Thyroid gland (tissue), 4 donors: ENCODE measurements around the gene IKZF1. TPM values are rescaled to one million over a fixed set of nuclear protein-coding genes. Genes with fewer than 3 reads are reported as not detected.

Source experiments
- DNase-seq, 2 donors: peaks; one replicate each; pipeline ENCODE4 v3.0.0-alpha.2; 2019
- H3K27ac ChIP-seq, 3 donors: fragments of 200-600 bp; sonication (generic); 1 replicate in 2 of 3; 2 replicates in 1 of 3; pipeline ENCODE4 v1.5.1; 2016 to 2019; ENCODE audit warnings: mild to moderate bottlenecking in 1 of 3, moderate library complexity in 1 of 3
- H3K27me3 ChIP-seq: fragments of 200-600 bp; sonication (generic); one replicate; pipeline ENCODE4 v1.5.1; 2019
- H3K36me3 ChIP-seq, 2 donors: fragments of 200-600 bp; sonication (generic); one replicate each; pipeline ENCODE4 v1.5.1; 2016 to 2019
- H3K4me1 ChIP-seq, 2 donors: fragments of 200-600 bp; sonication (generic); one replicate each; pipeline ENCODE4 v1.5.1; 2017 to 2019
- H3K4me3 ChIP-seq, 3 donors: fragments of 200-600 bp; sonication (generic); replicated peaks in 1 of 3; 1 replicate in 2 of 3; 2 replicates in 1 of 3; pipeline ENCODE4 v1.5.1; 2016; ENCODE audit warnings: mild to moderate bottlenecking in 1 of 3
- H3K9me3 ChIP-seq: fragments of 200-600 bp; sonication (generic); one replicate; pipeline ENCODE4 v1.5.1; 2017
- POLR2A ChIP-seq, 2 donors: fragments of 450-650 bp; IDR thresholded peaks; one replicate each; pipeline ENCODE4 v1.6.1; 2017; ENCODE audit warnings: antibody characterized with exemption in 2 of 2, mild to moderate bottlenecking in 2 of 2, moderate library complexity in 1 of 2
- WGBS, 2 donors: methylation state at CpG; one replicate each; pipeline ENCODE4 v1.1.5; 2017; 5-methylcytosine and 5-hydroxymethylcytosine counted together
- intact Hi-C: fragments of 100-400 bp; cut with DNase I; formaldehyde crosslinking; loops from one replicate; pipeline ENCODE4 v1.15.1; 2023
- total RNA-seq, 4 donors: library from RNA; depleted of rRNA; stranded (reverse); fragments of >200 nt; gene quantifications; one replicate each; pipeline ENCODE4 v1.2.3, GENCODE V29; 2016
- TF ChIP-seq, protein P1 (sequence below), 6 experiments: fragments of 200-600 bp in 3 of 6; fragments of 450-650 bp in 3 of 6; sonication (generic) in 3 of 6; IDR thresholded peaks; one replicate each; pipeline ENCODE4 v1.5.1; 2016 to 2019; ENCODE audit warnings: antibody characterized with exemption in 6 of 6, mild to moderate bottlenecking in 2 of 6, inconsistent platforms in 1 of 6, moderate library complexity in 1 of 6

The IKZF1 gene
- total RNA-seq, 4 donors from 2014 or later: 8.9 to 10.5 (median 9.6) TPM

DNA sequence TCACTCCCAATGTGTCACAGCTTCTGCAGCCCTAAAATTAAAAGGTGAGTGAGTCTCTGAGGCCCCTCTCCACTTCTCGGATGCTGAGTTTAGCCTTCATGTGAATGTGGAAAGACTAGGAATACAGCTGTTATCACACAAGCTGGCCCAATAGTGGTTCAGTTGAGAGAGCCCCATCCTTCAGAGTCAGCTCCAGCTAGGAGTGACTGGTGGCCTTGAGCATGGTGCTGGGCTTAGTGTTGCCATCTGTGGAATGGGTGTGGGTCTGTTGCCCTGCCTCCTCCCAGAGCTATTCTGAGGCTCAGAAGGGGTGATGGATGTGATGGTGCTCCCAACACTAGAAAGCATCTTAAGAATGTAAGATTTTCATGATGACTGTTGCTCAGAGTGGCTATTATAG, 89.8 kb downstream of the IKZF1 start:
- no peaks in the 10 kb centered on the region for H3K4me1 ChIP-seq
- intact Hi-C loops: no loop called here
- H3K27ac ChIP-seq: no peak overlapping the region
- H3K36me3 ChIP-seq: no peaks in the 10 kb centered on the region
- no peaks in the 10 kb centered on the region for H3K27me3 ChIP-seq
- H3K4me3 ChIP-seq: no peak overlapping the region
- WGBS, 2 donors: 67 to 88% methylated on average over 1 of the region's 1 CpG
- no peak for DNase-seq
- no peak for TF ChIP-seq POLR2A (IDR thresholded peaks at IDR 0.05)
- TF ChIP-seq, protein P1, sequence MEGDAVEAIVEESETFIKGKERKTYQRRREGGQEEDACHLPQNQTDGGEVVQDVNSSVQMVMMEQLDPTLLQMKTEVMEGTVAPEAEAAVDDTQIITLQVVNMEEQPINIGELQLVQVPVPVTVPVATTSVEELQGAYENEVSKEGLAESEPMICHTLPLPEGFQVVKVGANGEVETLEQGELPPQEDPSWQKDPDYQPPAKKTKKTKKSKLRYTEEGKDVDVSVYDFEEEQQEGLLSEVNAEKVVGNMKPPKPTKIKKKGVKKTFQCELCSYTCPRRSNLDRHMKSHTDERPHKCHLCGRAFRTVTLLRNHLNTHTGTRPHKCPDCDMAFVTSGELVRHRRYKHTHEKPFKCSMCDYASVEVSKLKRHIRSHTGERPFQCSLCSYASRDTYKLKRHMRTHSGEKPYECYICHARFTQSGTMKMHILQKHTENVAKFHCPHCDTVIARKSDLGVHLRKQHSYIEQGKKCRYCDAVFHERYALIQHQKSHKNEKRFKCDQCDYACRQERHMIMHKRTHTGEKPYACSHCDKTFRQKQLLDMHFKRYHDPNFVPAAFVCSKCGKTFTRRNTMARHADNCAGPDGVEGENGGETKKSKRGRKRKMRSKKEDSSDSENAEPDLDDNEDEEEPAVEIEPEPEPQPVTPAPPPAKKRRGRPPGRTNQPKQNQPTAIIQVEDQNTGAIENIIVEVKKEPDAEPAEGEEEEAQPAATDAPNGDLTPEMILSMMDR (IDR thresholded peaks at IDR 0.05): no peak
- no peaks in the 10 kb centered on the region for H3K9me3 ChIP-seq

DNA sequence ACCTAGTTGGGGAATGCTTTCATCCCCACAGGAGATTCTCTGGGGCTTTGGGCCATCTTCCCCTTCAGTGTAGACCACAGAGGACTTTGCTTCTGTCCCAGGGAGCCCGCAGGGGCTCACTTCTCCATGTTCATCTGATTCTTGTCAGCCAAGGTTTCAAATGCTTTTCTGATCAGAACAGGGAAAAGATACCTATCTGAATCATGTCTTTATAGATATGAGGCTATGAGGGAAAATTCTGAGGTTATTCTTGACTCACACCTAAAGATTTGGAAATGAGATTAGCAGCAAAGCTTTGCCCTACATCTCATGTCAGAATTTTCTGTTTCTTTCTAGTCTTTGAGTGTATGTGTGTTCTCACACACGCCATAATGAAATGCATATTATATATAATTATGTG, 92.3 kb downstream of the IKZF1 start:
- H3K36me3 ChIP-seq: no peaks in the 10 kb centered on the region
- H3K9me3 ChIP-seq: no peaks in the 10 kb centered on the region
- H3K4me3 ChIP-seq: no peak overlapping the region
- intact Hi-C loops: no loop called here
- DNase-seq: no peak
- H3K27ac ChIP-seq: no peak overlapping the region
- no peak for TF ChIP-seq POLR2A (IDR thresholded peaks at IDR 0.05)
- TF ChIP-seq, protein P1 (IDR thresholded peaks at IDR 0.05): no peak
- 77 to 89% methylated on average over 2 of the region's 2 CpGs for WGBS, 2 donors
- H3K27me3 ChIP-seq: no peaks in the 10 kb centered on the region
- H3K4me1 ChIP-seq: no peaks in the 10 kb centered on the region

DNA sequence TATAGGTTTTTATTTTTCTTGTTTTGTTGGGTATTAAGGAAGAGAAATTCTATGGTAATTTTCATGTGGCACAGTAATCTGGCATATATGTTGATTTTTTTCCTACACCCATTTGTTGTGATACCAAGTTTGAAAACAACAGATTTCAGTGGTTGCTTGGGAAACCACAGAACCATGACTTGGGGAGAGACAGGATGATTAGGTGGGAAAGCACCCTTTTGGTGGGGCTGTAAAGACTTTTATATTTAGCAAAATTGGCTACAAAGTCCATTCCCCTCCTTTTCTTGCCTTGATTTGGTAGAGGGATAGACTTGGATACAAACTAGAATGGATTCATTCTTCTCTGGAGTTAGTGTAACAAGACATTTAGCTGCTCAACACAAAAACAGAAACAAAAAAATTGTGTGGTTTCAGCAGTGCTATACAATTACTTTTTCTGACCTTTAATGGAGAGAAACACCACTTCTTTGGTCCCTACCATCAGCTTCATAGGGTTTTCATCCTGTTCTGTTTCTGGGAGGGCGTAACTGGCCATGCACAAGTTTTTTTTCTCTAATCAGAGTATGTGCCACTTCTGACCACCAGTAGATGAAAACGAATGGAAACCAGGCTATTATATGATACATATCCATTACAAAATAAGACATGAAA, 92.9 kb downstream of the IKZF1 start:
- Histone ChIP-seq H3K27me3 (no peaks in the 10 kb centered on the region), H3K9me3 (no peaks in the 10 kb centered on the region), H3K4me3 (no peak overlapping the region), H3K4me1 (no peaks in the 10 kb centered on the region), H3K36me3 (no peaks in the 10 kb centered on the region), H3K27ac (no peak overlapping the region)
- no peak for DNase-seq
- WGBS, 2 donors: 67 to 87% methylated on average over 2 of the region's 2 CpGs
- no peak for TF ChIP-seq POLR2A (IDR thresholded peaks at IDR 0.05)
- TF ChIP-seq, protein P1 (IDR thresholded peaks at IDR 0.05): no peak
- intact Hi-C loops: no loop called here

DNA sequence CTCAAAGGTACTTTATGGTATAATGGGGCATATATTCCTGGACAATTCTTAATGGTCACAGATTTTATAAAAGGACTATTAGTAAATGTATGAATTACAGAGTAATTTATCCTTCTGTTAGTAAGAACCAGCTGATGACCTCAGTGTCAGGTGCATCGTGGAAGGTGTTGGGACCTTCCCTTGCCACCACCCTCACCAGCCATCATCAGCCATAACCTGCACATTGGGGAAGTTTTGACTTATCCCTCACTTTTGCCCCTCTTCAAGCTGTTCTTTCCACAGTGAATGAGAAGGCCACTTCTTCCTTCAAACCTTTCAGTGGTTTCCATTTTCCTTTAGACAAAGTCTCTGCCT, 93.4 kb downstream of the IKZF1 start:
- 79 to 95% methylated on average over 1 of the region's 1 CpG for WGBS, 2 donors
- H3K27me3 ChIP-seq: no peaks in the 10 kb centered on the region
- TF ChIP-seq POLR2A (IDR thresholded peaks at IDR 0.05): no peak
- TF ChIP-seq, protein P1 (IDR thresholded peaks at IDR 0.05): no peak
- H3K4me3 ChIP-seq: no peak overlapping the region
- no peaks in the 10 kb centered on the region for H3K9me3 ChIP-seq
- DNase-seq: no peak
- H3K4me1 ChIP-seq: no peaks in the 10 kb centered on the region
- H3K27ac ChIP-seq: no peak overlapping the region
- intact Hi-C loops: no loop called here
- no peaks in the 10 kb centered on the region for H3K36me3 ChIP-seq

DNA sequence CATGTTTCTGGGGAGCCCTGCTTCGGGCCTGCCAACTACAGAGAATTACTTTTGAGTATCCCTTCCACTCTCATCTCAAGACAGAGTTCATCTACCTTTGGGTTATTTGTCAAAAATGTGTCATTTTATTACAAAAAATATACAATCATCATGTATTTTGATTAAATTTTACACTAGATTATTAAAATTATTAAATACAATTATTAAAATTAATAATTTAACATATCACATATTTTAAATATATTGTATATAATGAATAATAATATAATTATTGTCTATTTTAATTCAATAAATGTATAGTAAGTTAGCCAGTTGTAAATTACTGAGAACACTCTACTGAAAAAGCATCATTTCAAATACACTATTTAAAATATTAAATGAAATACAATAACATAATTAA, 94.7 kb downstream of the IKZF1 start:
- no peaks in the 10 kb centered on the region for H3K9me3 ChIP-seq
- no peak for DNase-seq
- no peak for TF ChIP-seq POLR2A (IDR thresholded peaks at IDR 0.05)
- TF ChIP-seq, protein P1 (IDR thresholded peaks at IDR 0.05): no peak

More for the DNA sequence above, 94.7 kb downstream of the IKZF1 start:
- Histone ChIP-seq H3K4me3 (no peak overlapping the region), H3K4me1 (no peaks in the 10 kb centered on the region), H3K27me3 (no peaks in the 10 kb centered on the region), H3K36me3 (no peaks in the 10 kb centered on the region), H3K27ac (no peak overlapping the region)
- intact Hi-C loops: no loop called here
- WGBS, 2 donors: 85 to 98% methylated on average over 1 of the region's 1 CpG
